Thoracic aorta (tissue), 2 donors: ENCODE data around the gene ABL2. TPM values are rescaled to one million over a fixed set of nuclear protein-coding genes. Genes with fewer than 3 reads are reported as not detected.

ENCODE experiments used
- ATAC-seq: fragments of 150-250 bp; one replicate; pipeline ENCODE4 v1.8.0; 2017; ENCODE audit warnings: low read depth; ENCODE audit not compliant: insufficient number of reproducible peaks, low FRiP score
- DNase-seq: peaks from one replicate; pipeline ENCODE4 v3.0.0-alpha.2; 2020; ENCODE audit warnings: low spot score
- H3K27ac ChIP-seq, 2 donors: fragments of 200-600 bp; sonication (generic); 1 replicate in 1 of 2; 2 replicates in 1 of 2; pipeline ENCODE4 v1.5.1; 2016; ENCODE audit warnings: mild to moderate bottlenecking in 2 of 2, moderate library complexity in 2 of 2
- H3K27me3 ChIP-seq: fragments of 200-600 bp; sonication (generic); replicated peaks from 2 replicates; pipeline ENCODE4 v1.6.0; 2016; ENCODE audit warnings: mild to moderate bottlenecking; ENCODE audit not compliant: insufficient read depth
- H3K36me3 ChIP-seq: fragments of 200-600 bp; sonication (generic); one replicate; pipeline ENCODE4 v1.5.1; 2016
- H3K4me1 ChIP-seq, 2 donors: fragments of 200-600 bp; sonication (generic); 1 replicate in 1 of 2; 2 replicates in 1 of 2; pipeline versions ENCODE4 v1.5.1 to v1.6.0; 2016; ENCODE audit warnings: low read depth in 2 of 2, mild to moderate bottlenecking in 1 of 2; ENCODE audit not compliant: control insufficient read depth in 1 of 2
- H3K4me3 ChIP-seq: fragments of 200-600 bp; sonication (generic); 2 replicates; pipeline ENCODE4 v1.5.1; 2016; ENCODE audit warnings: mild to moderate bottlenecking
- H3K9me3 ChIP-seq: fragments of 200-600 bp; sonication (generic); 2 replicates; pipeline ENCODE4 v1.5.1; 2016
- CTCF ChIP-seq: fragments of 200-600 bp; sonication (generic); IDR thresholded peaks from one replicate; pipeline ENCODE4 v1.5.1; 2019; ENCODE audit warnings: antibody characterized with exemption
- total RNA-seq, 2 donors: library from RNA; depleted of rRNA; stranded (reverse); fragments of >200 nt; gene quantifications; one replicate each; pipeline versions ENCODE4 v1.1.0 to v1.2.3, GENCODE V29; 2016

ABL2 gene
- total RNA-seq, 2 donors from 2014 or later = 23.6 to 62.4 TPM

GRCh38 chr1:179126338-179127060 lies 103.0 kb downstream of the ABL2 start:
- Histone ChIP-seq H3K27me3 (no peaks in the 10 kb centered on the region), H3K9me3 (no peaks in the 10 kb centered on the region), H3K4me1 (peaks cover 27 to 32% of the 10 kb centered on the region in 2 donors), H3K4me3 (peak overlapping the region; percentile 22), H3K27ac (peak overlapping the region; percentile 60 to 91), H3K36me3 (peaks cover 4% of the 10 kb centered on the region)
- no peak for TF ChIP-seq CTCF
- peak; percentile 38 for DNase-seq
- peak; percentile 71 for ATAC-seq

GRCh38 chr1:179124873-179125272 lies 104.6 kb downstream of the ABL2 start:
- H3K4me3 ChIP-seq = no peak overlapping the region
- no peak for TF ChIP-seq CTCF
- peaks cover 26 to 38% of the 10 kb centered on the region in 2 donors for H3K4me1 ChIP-seq
- DNase-seq (no peak), ATAC-seq (no peak)
- no peaks in the 10 kb centered on the region for H3K9me3 ChIP-seq
- peak overlapping the region in 1 of 2 donors; percentile 13 for H3K27ac ChIP-seq
- H3K36me3 ChIP-seq = peaks cover 4% of the 10 kb centered on the region
- H3K27me3 ChIP-seq = no peaks in the 10 kb centered on the region

- H3K4me1 ChIP-seq = peaks cover 4 to 8% of the 10 kb centered on the region in 2 donors
- no peak overlapping the region for H3K4me3 ChIP-seq
- ATAC-seq (peak; percentile 43), DNase-seq (no peak)
- peak; percentile 71 for TF ChIP-seq CTCF
- H3K27me3 ChIP-seq = no peaks in the 10 kb centered on the region
- peaks cover 7% of the 10 kb centered on the region for H3K36me3 ChIP-seq
- no peaks in the 10 kb centered on the region for H3K9me3 ChIP-seq
- peak overlapping the region in 1 of 2 donors; percentile 34 for H3K27ac ChIP-seq
Observed at GRCh38 chr1:179121159-179121938, 108.1 kb downstream of the ABL2 start.

- Histone ChIP-seq H3K9me3 (no peaks in the 10 kb centered on the region), H3K27ac (peak overlapping the region in 1 of 2 donors; percentile 1), H3K4me1 (peaks cover 0 to 8% of the 10 kb centered on the region in 2 donors), H3K4me3 (no peak overlapping the region), H3K27me3 (no peaks in the 10 kb centered on the region), H3K36me3 (peaks cover 7% of the 10 kb centered on the region)
- DNase-seq = no peak
- TF ChIP-seq CTCF = no peak
- ATAC-seq = no peak
Observed at GRCh38 chr1:179120736-179121135, 108.7 kb downstream of the ABL2 start.

- H3K4me1 ChIP-seq = peaks cover 0 to 8% of the 10 kb centered on the region in 2 donors
- H3K4me3 ChIP-seq = no peak overlapping the region
- no peaks in the 10 kb centered on the region for H3K27me3 ChIP-seq
- no peak for DNase-seq
- H3K27ac ChIP-seq = no peak overlapping the region
- H3K9me3 ChIP-seq = no peaks in the 10 kb centered on the region
- ATAC-seq = no peak
- H3K36me3 ChIP-seq = peaks cover 7% of the 10 kb centered on the region
- TF ChIP-seq CTCF = no peak
Observed at GRCh38 chr1:179119513-179119912, 110.0 kb downstream of the ABL2 start.
